ENCODE results near the gene TNFSF13B. TPM values are rescaled to one million over a fixed set of nuclear protein-coding genes. Genes with fewer than 3 reads are reported as not detected.

Gene TNFSF13B
- total and polyA plus RNA-seq, 2 donors (not counting 3 experiments of a cell fraction or from before 2014, with no cell fraction given), result 0.18 to 1.2 TPM

DNA sequence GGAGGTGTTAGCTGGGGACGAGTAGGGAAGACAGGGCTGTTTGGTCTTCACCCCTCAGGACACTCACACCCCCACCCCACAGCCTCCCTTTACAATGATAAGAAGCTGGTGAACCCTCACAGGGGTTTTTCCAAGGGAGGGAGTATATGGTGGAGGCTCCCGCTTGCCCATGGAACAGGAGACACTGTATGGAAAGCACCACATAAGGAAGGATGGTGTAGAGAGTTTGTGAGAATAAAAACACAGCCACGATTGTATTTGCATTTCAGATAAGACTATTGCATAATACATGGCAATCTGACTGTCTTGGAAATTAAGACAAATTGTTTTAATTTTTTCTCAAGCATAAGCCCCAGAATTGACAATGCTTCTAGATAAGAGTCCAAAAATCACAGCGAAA, 46.9 kb downstream of the TNFSF13B start:
- no peaks in the 10 kb centered on the region for H3K27me3 ChIP-seq (ENCODE audit: control insufficient read depth in 2 of 2, insufficient read depth in 2 of 2, low read length in 2 of 2)
- H3K27ac ChIP-seq (ENCODE audit: insufficient read depth, low read depth, low read length), result no peak overlapping the region
- DNase-seq (ENCODE audit: low read depth, low spot score), result no peak
- no peaks in the 10 kb centered on the region for H3K79me2 ChIP-seq (ENCODE audit: control insufficient read depth, insufficient read depth, low read length)
- no TSS peak for BruUV-seq (replicated peaks)
- FAIRE-seq, result no peak
- intact Hi-C loops (cut with micrococcal nuclease), result no loop called here
- dilution Hi-C loops (cut with MboI; ENCODE audit: extremely low pct_ligation_motif_present, low sequenced_read_pairs), result no loop called here
- no peaks in the 10 kb centered on the region for H3K9me3 ChIP-seq (replicated peaks; ENCODE audit: control insufficient read depth, insufficient read depth, low read length)
- CTCF ChIA-PET, result no interaction called here
- H3K4me2 ChIP-seq (ENCODE audit: insufficient read depth, low read length), result no peak overlapping the region
- no peaks in the 10 kb centered on the region for H4K20me1 ChIP-seq (replicated peaks; ENCODE audit: control insufficient read depth, extremely low read depth, insufficient read depth, low read length)
- no peak overlapping the region for H2AFZ ChIP-seq (ENCODE audit: low read depth, low read length)
- H3K9me1 ChIP-seq (replicated peaks; ENCODE audit: control insufficient read depth, extremely low read depth, insufficient read depth, low read length), result no peaks in the 10 kb centered on the region
- TF ChIP-seq, protein P1, sequence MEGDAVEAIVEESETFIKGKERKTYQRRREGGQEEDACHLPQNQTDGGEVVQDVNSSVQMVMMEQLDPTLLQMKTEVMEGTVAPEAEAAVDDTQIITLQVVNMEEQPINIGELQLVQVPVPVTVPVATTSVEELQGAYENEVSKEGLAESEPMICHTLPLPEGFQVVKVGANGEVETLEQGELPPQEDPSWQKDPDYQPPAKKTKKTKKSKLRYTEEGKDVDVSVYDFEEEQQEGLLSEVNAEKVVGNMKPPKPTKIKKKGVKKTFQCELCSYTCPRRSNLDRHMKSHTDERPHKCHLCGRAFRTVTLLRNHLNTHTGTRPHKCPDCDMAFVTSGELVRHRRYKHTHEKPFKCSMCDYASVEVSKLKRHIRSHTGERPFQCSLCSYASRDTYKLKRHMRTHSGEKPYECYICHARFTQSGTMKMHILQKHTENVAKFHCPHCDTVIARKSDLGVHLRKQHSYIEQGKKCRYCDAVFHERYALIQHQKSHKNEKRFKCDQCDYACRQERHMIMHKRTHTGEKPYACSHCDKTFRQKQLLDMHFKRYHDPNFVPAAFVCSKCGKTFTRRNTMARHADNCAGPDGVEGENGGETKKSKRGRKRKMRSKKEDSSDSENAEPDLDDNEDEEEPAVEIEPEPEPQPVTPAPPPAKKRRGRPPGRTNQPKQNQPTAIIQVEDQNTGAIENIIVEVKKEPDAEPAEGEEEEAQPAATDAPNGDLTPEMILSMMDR (IDR thresholded peaks at IDR 0.05; ENCODE audit: extremely low read depth in 1 of 2, insufficient read depth in 1 of 2, low read depth in 1 of 2, low read length in 2 of 2), result no peak
- TF ChIP-seq POLR2A (IDR thresholded peaks at IDR 0.05; ENCODE audit: low read depth, low read length) (no peak), GATA2 (IDR thresholded peaks at IDR 0.05; ENCODE audit: insufficient read depth, insufficient read length, low read depth, low read length) (no peak), MYC (IDR thresholded peaks at IDR 0.05; ENCODE audit: low read depth, low read length) (no peak), EZH2 (IDR thresholded peaks at IDR 0.05; ENCODE audit: borderline replicate concordance, low read depth, low read length, severe bottlenecking) (no peak), JUN (IDR thresholded peaks at IDR 0.05; ENCODE audit: borderline replicate concordance, insufficient read depth, insufficient read length, low read depth) (no peak), POLR2AphosphoS5 (IDR thresholded peaks at IDR 0.05; ENCODE audit: insufficient read depth, low read depth, low read length) (no peak), FOS (IDR thresholded peaks at IDR 0.05; ENCODE audit: borderline replicate concordance, insufficient read depth, low read length) (no peak)
- TF ChIP-seq, protein P2, sequence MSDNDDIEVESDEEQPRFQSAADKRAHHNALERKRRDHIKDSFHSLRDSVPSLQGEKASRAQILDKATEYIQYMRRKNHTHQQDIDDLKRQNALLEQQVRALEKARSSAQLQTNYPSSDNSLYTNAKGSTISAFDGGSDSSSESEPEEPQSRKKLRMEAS (IDR thresholded peaks at IDR 0.05; ENCODE audit: insufficient read depth, insufficient read length), result no peak
- no peaks in the 10 kb centered on the region for H3K4me1 ChIP-seq (ENCODE audit: control insufficient read depth, extremely low read depth, insufficient read depth, low read length)
- POLR2A ChIA-PET, result no interaction called here
- H3K36me3 ChIP-seq (ENCODE audit: control insufficient read depth in 2 of 2, extremely low read depth in 1 of 2, insufficient read depth in 2 of 2, low read length in 2 of 2), result no peaks in the 10 kb centered on the region
- H3K4me3 ChIP-seq (replicated peaks in 1 of 3; ENCODE audit: insufficient read depth in 1 of 3, low read depth in 1 of 3, low read length in 3 of 3), result no peak overlapping the region
- no peak overlapping the region for H3K9ac ChIP-seq (replicated peaks; ENCODE audit: extremely low read depth, insufficient read depth, low read length)
